Activated CD4-positive, CD25-positive, alpha-beta regulatory T cell treated with anti-CD3 and anti-CD28 coated beads, Interleukin-2, amount 50 U/mL, for 24 hours (primary cell): ENCODE data around the gene OR2D3.
"Not testable (repeated sequence)": the region's sequence is repeated elsewhere in the genome, so short reads cannot be mapped to it uniquely, and the experiment has no call there.

ENCODE experiments used
- ATAC-seq, 2 donors: fragments of 150-1000 bp; cut with Tn5 transposase; one replicate each; pipeline ENCODE4 v1.10.0; 2021; ENCODE audit warnings: mild to moderate bottlenecking in 1 of 2, moderate library complexity in 1 of 2

OR2D3 gene

GRCh38 chr11:6928916-6929315, 8.1 kb downstream of the OR2D3 start:
- no peak for ATAC-seq

- ATAC-seq, result no peak
Measured at GRCh38 chr11:6931146-6931713, 10.4 kb downstream of the OR2D3 start.

GRCh38 chr11:6932145-6932544, 11.3 kb downstream of the OR2D3 start:
- no peak for ATAC-seq

GRCh38 chr11:6941970-6942369, 21.2 kb downstream of the OR2D3 start:
- ATAC-seq, result no peak

GRCh38 chr11:6943131-6943530, 22.3 kb downstream of the OR2D3 start:
- ATAC-seq, result no peak

GRCh38 chr11:6954248-6954647, 33.4 kb downstream of the OR2D3 start:
- not testable (repeated sequence) for ATAC-seq

- no peak for ATAC-seq
Measured at GRCh38 chr11:6962141-6962540, 41.3 kb downstream of the OR2D3 start.

GRCh38 chr11:6962673-6963072, 41.9 kb downstream of the OR2D3 start:
- ATAC-seq, result no peak

GRCh38 chr11:6968816-6969215, 48.0 kb downstream of the OR2D3 start:
- no peak for ATAC-seq

- not testable (repeated sequence) for ATAC-seq
Measured at GRCh38 chr11:6969854-6970253, 49.1 kb downstream of the OR2D3 start.
